ENCODE results near the gene DUT. TPM values are rescaled to one million over a fixed set of nuclear protein-coding genes. Genes with fewer than 3 reads are reported as not detected.

Gene DUT
- total and polyA plus RNA-seq, 2 experiments from 2014 or later = 82.5 to 420 TPM

GRCh38 chr15:48373821-48374451, 42.7 kb downstream of the DUT start:
- Mint-ChIP-seq H3K9me3 (peaks cover 25% of the 10 kb centered on the region), H3K4me3 (no peak overlapping the region)

More at GRCh38 chr15:48373821-48374451, 42.7 kb downstream of the DUT start:
- Histone ChIP-seq H4K20me1 (replicated peaks; ENCODE audit: insufficient read depth) (no peaks in the 10 kb centered on the region), H3K79me2 (replicated peaks; ENCODE audit: insufficient read depth) (no peaks in the 10 kb centered on the region), H3K9me2 (ENCODE audit: insufficient read depth) (peaks cover 12% of the 10 kb centered on the region), H3K4me2 (no peak overlapping the region), H2AFZ (peak overlapping the region; percentile 16; the same call in 1 of the 2 replicates), H3K4me3 (no peak overlapping the region), H3K36me3 (ENCODE audit: insufficient read depth) (no peaks in the 10 kb centered on the region), H3K27me3 (ENCODE audit: insufficient read depth) (no peaks in the 10 kb centered on the region), H3K27ac (ENCODE audit: low read depth) (no peak overlapping the region), H3F3A (replicated peaks; ENCODE audit: low read depth) (no peaks in the 10 kb centered on the region), H3K4me1 (ENCODE audit: insufficient read depth) (no peaks in the 10 kb centered on the region)
- H3K36me3 Mint-ChIP-seq (ENCODE audit: low read depth) = peaks cover 3% of the 10 kb centered on the region; the same call in 2 of the 3 replicates
- no peaks in the 10 kb centered on the region for H3K27me3 Mint-ChIP-seq (ENCODE audit: insufficient read depth, low read depth, poor library complexity)
- no peaks in the 10 kb centered on the region for H3K4me1 Mint-ChIP-seq
- H3K27ac Mint-ChIP-seq = no peak overlapping the region
- TF ChIP-seq JUNB (IDR thresholded peaks at IDR 0.05; ENCODE audit: unreplicated experiment) (no peak), EZH2phosphoT487 (IDR thresholded peaks at IDR 0.05; ENCODE audit: unreplicated experiment) (no peak), CREB1 (CRISPR knock-in tag; IDR thresholded peaks at IDR 0.05; ENCODE audit: low read depth) (no peak), ZNF114 (CRISPR knock-in tag; IDR thresholded peaks at IDR 0.05) (no peak), STAT1 (IDR thresholded peaks at IDR 0.05; ENCODE audit: unreplicated experiment) (no peak), POLR2AphosphoS5 (IDR thresholded peaks at IDR 0.05; ENCODE audit: low read depth) (no peak), EZH2 (IDR thresholded peaks at IDR 0.05; ENCODE audit: low read depth, unreplicated experiment) (no peak), NANOG (IDR thresholded peaks at IDR 0.05; ENCODE audit: borderline replicate concordance) (no peak), ZNF331 (CRISPR knock-in tag; IDR thresholded peaks at IDR 0.05; ENCODE audit: low read depth) (no peak), ZNF462 (CRISPR knock-in tag; IDR thresholded peaks at IDR 0.05) (no peak)
- TF ChIP-seq, protein P1, sequence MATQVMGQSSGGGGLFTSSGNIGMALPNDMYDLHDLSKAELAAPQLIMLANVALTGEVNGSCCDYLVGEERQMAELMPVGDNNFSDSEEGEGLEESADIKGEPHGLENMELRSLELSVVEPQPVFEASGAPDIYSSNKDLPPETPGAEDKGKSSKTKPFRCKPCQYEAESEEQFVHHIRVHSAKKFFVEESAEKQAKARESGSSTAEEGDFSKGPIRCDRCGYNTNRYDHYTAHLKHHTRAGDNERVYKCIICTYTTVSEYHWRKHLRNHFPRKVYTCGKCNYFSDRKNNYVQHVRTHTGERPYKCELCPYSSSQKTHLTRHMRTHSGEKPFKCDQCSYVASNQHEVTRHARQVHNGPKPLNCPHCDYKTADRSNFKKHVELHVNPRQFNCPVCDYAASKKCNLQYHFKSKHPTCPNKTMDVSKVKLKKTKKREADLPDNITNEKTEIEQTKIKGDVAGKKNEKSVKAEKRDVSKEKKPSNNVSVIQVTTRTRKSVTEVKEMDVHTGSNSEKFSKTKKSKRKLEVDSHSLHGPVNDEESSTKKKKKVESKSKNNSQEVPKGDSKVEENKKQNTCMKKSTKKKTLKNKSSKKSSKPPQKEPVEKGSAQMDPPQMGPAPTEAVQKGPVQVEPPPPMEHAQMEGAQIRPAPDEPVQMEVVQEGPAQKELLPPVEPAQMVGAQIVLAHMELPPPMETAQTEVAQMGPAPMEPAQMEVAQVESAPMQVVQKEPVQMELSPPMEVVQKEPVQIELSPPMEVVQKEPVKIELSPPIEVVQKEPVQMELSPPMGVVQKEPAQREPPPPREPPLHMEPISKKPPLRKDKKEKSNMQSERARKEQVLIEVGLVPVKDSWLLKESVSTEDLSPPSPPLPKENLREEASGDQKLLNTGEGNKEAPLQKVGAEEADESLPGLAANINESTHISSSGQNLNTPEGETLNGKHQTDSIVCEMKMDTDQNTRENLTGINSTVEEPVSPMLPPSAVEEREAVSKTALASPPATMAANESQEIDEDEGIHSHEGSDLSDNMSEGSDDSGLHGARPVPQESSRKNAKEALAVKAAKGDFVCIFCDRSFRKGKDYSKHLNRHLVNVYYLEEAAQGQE (IDR thresholded peaks at IDR 0.05; ENCODE audit: unreplicated experiment) = no peak
- TF ChIP-seq, protein P2, sequence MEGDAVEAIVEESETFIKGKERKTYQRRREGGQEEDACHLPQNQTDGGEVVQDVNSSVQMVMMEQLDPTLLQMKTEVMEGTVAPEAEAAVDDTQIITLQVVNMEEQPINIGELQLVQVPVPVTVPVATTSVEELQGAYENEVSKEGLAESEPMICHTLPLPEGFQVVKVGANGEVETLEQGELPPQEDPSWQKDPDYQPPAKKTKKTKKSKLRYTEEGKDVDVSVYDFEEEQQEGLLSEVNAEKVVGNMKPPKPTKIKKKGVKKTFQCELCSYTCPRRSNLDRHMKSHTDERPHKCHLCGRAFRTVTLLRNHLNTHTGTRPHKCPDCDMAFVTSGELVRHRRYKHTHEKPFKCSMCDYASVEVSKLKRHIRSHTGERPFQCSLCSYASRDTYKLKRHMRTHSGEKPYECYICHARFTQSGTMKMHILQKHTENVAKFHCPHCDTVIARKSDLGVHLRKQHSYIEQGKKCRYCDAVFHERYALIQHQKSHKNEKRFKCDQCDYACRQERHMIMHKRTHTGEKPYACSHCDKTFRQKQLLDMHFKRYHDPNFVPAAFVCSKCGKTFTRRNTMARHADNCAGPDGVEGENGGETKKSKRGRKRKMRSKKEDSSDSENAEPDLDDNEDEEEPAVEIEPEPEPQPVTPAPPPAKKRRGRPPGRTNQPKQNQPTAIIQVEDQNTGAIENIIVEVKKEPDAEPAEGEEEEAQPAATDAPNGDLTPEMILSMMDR (conservative IDR thresholded peaks at IDR 0.05; ENCODE audit: low read depth in 2 of 2) = no peak
- TF ChIP-seq, protein P3, sequence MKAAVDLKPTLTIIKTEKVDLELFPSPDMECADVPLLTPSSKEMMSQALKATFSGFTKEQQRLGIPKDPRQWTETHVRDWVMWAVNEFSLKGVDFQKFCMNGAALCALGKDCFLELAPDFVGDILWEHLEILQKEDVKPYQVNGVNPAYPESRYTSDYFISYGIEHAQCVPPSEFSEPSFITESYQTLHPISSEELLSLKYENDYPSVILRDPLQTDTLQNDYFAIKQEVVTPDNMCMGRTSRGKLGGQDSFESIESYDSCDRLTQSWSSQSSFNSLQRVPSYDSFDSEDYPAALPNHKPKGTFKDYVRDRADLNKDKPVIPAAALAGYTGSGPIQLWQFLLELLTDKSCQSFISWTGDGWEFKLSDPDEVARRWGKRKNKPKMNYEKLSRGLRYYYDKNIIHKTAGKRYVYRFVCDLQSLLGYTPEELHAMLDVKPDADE (IDR thresholded peaks at IDR 0.05) = no peak
- ATAC-seq (no peak), DNase-seq (ENCODE audit: low spot score) (no peak)
